Hematopoietic multipotent progenitor cell (in vitro differentiated cells): ENCODE results near the gene ZSCAN29. TPM values are rescaled to one million over a fixed set of nuclear protein-coding genes. Genes with fewer than 3 reads are reported as not detected.

Experiments
- DNase-seq, 3 donors: peaks; one replicate each; pipeline ENCODE4 v3.0.0-alpha.2; 2011 to 2015; ENCODE audit warnings: low read depth in 2 of 3, low spot score in 2 of 3
- total RNA-seq: library from RNA; depleted of rRNA; stranded (reverse); fragments of >200 nt; gene quantifications from one replicate; pipeline ENCODE4 v1.2.3, GENCODE V29; 2012

Gene ZSCAN29
- total RNA-seq, 1 donor, result 16.7 TPM

DNA sequence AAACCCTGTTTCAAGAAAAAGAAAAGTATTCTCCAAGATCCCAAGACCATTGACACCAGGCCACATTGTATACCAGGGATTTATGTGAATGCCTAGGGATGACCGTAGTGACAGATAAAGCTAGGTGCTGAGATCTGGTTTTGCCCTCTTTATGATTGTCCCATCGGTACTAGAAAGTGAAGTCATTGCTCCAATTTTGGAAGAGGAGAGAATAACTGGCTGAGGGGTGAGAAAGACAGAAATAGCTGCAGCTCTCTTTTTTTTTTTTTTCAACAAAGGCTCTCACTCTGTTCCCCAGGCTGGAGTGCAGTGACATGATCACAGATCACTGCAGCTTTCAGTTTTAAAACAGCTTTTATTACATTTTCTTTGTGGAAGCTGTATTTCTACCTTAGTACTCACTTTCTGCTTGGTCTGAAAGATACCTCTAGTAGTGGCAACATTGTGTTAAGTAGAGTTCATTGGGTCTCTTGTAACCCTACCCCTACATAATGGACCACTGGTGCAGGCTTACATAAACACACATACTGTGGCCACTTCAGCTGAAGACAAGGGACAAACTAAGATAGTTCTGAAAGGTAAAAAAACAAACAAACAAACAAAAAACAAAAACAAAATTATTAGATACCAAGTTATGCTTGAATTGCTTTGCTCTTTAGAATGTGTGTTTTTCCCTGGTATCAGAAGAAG lies 18.0 kb downstream of the ZSCAN29 start:
- no peak for DNase-seq

DNA sequence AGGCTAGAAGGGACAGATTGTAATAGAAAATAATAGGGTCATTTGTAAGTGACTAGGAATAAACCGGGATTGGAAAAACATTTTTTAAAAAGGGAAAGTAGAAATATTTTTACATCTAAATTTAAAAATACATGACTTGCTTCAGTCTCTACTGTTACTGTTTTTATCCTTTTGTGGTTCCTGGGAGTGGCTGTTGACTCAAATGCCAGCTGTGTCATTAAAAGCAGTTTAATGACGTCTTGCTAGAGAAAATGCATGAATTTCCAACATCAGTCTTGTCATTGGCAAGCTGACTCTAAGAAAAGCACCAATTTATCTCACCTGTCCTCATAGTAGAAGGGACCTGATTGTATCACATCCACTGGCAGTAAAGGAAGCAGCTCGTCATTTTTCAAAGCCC lies 23.7 kb downstream of the ZSCAN29 start:
- DNase-seq, result no peak

DNA sequence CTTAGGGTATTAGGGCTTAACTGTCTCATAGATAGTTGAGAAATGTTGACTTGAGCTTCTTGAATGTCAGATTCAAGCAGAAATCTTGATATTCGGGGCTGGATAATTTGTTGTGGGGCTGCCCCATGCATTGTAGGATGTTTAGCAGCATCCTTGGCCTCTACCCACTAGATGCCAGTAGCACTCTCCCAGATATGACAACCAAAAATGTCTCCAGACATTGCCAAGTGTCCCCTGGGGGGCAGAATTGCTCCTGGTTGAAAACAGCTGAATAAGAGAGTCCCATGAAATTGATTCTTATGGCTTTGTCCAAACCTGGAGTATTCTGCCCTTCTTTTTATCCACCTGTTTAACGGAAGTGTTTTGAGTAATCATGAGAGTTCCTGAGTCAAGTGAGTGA lies 24.5 kb downstream of the ZSCAN29 start:
- peak in 2 of 3 donors; percentile 11 to 38 for DNase-seq

DNA sequence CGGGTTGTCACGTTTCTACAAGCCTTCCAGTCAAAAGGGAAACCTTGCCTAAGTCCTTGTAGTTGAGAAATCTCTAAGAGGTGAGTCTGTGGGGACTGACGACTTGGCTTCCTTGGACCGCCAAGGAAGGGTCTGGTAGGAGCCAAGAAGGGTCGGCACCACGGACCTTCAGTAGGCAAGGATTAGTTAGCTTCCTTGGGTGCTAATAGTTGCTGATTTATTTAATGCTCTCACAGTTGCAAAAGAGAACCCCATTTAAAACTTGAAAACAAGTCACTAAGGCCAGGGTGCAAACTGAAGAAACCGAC lies 40.1 kb downstream of the ZSCAN29 start:
- no peak for DNase-seq

DNA sequence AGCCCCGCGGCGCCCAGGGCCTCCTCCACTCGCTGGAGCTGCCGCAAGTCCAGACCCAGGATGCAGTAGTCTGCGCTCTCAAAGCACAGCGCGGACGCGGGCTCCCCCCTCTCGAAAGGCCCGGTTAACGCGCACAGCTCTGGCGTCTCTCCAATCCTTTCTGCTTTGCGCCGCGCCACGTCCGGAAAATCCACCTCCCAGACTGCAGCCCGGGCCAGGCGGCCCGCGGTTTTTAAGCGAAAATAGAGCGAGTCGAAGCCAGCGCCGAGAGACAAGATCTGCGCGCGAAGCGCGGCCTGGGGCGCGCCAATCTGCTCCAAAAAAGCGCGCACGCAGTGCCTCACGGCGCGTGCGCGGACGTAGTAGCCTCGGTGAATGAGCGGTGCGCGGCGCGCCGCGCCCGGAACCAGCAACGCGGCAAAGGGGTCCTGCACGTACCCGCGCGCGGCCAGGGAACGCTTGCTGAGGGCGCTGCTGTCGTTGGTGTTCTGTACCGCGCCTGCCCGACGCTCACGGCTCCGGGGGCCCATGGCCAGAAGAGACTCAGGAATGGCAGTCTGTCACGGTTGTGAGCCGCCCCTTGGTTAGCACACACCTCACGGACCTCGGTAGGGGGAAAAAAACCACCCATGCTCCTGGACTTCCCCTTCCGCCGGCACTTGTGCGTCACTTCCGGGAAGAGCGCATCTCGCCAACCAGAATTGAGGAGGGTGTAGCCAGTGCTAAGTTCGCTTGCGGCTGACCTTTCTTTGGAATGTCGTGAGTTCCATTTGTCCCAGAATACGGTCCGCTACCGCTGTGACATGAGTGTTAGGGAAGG lies 40.7 kb downstream of the ZSCAN29 start, which contains the start of gene LCMT2:
Gene LCMT2, minus strand, starts transcription at position 614 of the 820 bp plus-strand sequence. Its CDS starts 84 bp downstream, at position 530.
- DNase-seq, result peak; percentile 91 to 97 (median 94)

DNA sequence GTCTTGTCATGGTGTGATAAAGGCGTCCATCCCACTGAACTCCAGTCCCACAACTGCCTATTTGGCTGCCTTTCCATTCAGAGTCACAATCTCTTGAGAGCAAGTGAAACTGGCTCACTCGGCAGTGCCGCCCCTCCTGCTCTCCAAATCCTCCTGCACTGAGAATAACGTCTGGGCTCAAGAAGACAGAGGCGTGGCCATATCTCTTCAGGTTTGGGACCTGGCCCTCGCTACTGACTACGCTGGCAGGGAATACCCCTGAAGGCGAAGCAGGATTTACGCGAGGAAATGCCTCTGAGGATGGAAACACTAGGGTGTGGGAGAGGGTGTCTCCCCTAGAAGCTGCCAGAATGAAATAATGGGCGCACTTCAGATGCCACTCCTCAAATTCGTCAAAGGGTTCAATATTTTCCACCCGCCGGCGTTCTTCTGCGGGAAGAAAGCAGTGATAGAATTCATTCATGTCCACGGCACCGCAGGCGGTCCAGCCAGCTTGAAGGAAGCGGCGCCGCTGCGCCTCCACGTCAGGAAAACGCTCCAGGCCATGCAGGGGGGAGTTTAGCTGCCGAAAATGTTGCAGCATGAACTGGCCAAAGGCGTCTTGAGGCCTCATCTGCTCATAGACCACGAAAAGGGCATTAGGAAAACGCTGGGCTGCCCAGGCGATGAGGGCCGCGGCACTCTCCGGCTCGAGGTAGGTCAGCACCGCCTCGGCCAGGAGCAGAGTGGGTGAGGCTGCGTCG lies 41.5 kb downstream of the ZSCAN29 start:
- no peak for DNase-seq

DNA sequence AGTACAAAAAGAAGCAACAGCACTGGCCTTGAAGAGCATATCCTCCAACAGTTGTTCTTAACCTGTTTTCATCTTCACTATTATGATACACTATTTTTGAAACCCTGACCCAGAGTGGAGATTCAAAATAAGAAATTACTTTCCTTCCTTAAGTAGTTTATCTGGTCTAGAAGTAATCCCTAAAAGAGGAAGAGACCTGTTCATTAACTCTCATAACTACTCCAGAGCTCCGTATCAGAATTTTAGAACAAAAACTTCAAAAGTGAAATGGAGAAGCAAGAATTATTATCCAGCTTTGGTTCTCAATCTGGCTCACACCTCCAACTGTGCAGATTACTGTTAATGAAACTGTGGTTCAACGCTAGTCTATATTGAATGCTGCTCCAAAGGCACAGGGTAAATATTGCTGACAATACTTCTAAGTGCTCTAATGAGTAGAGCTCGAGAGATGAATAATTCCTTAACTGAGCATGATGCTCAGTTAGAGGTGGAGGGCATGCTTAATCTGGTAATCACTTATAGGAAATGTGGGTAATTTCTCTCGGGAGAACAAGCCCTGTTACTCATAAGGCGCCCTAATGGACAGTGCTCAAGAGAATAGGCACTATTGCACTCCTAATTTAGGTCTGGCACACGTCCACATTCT lies 45.7 kb downstream of the ZSCAN29 start:
- no peak for DNase-seq

DNA sequence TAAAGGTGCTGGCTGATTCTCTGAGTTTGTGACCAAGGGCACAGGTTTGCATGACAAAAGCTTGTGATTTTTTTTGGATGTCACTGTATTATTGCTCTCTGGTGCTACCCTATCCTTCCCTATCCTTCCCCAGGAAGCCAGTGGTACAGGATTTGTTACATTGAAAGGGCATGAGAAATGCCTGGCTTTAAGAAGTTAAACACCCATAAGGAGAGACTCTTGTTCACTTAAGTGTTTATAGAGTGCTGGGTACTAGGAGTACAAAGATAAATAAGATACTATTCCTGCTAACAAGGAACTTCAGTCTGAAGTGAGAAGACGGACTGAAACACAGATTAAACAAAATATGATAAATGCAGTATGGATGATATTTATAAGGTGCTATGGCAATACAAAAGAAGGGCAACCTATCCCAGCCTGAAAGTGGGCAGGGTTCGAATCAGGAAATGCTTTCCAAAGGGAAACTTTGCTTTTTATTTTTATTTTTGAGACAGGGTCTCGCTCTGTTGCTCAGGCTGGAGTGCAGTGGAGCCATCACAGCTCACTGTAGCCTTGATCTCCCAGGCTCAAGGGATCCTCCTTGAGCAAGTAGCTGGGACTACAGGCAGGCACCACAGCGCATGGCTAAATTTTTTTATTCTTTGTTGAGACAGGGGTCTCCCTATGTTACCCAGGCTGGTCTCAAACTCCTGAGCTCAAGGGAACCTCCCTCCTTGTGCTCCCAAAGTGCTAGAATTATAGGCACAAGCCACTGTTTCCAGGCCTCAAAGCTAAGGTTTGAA lies 51.7 kb downstream of the ZSCAN29 start:
- no peak for DNase-seq

DNA sequence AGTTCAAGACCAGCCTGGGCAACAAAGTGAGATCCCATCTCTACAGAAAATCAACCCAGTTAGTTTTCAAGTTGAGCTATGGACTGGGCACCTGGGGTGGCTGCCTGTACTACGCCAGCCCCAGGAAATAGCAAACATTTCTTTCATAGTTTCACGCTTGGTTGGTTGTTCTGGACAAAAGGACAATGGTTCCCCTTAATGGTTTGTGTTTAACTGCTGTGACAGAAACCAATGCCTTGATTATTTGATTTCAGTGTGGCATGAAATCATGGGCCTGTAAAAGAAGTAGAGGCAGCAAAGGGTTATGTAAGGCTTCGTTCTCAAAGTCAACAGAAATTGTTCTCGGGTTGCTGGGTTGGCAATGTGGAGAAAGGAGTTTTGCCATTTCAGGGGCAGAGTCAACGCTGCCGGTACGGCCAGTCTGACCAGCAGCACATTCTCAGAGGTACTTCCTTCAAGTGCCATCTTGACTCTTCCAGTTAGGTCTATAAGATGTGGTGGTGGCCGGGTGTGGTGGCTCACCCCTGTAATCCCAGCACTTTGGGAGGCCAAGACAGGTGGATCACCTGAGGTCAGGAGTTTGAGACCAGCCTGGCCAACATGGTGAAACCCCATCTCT lies 53.2 kb downstream of the ZSCAN29 start:
- DNase-seq, result no peak

DNA sequence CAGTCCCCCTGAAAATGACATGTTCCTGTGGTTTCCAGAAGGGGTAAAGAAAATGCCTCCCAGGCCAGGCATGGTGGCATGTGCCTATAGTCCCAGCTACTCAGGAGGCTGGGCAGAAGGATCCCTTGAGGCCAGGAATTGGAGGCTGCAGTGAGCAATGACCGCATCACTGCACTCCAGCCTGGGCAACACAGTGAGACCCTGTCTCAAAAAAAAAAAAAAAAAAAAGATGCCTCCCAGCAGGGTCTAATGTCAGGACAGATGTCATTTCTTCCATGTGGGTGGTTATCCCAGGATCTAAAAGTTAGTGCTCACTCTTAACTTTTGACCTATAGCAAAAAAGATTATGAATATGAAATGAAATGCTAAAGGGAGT lies 53.9 kb downstream of the ZSCAN29 start:
- no peak for DNase-seq

DNA sequence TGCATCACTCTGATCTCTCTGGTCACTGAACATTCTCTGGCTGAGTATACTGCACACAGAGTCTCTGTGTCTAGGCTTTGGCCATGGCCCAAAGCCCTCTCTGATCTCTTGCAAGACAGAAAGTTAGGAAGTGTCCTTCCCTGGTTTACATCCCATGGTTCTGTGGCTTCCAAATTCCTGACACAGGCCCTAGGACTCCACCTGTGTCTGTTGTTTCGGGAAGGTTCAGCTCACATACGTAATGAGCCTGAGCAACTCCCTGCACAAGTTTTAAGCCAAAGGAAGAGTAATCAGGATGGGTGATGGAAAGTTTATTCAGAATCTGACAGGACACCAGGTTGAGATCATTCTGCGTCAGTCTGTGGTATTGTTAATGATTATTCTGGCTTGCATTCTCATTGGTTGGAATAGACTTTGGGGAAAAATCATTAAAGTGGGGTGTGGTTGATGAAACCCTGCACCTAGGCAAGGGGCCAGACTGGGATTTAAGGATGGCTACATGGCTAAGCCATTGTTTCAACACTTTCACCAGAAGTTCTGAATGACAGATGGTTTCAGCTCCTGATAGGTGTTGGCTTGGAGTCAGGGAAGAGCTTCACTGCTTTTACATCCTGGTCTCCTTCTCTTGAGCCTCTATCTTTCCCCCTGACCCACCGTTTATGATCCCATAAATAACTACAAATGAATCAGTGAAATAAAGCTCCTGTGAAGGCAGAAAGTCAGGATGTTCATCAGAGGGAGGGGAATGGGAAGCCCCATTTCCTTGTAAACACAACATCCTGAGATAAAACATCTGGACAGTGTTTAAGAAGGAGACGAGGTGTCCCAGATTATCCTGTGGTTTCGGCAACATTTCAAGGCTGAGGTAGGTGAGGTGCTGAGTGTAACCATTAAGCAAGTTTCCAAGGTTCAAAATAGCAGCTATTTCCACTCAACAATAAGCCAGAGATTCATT lies 54.5 kb downstream of the ZSCAN29 start:
- DNase-seq, result no peak

DNA sequence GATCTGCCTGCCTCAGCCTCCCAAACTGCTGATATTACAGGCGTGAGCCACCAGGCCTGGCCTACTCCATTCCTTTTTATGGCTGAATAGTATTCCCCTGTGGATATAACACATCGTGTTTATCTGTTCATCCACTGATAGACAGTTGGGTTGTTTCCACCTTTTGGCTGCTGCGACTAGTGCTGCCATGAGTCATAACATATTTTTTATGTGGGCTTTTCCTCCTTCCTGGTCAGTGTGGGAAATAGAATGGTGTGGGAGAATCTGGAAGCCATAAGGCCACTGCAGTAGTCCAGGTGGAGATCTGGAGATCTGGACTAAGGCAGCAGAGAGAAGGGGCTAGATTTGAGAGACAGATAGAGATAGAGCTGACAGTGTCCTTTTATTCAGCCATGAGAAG lies 56.7 kb downstream of the ZSCAN29 start:
- no peak for DNase-seq

DNA sequence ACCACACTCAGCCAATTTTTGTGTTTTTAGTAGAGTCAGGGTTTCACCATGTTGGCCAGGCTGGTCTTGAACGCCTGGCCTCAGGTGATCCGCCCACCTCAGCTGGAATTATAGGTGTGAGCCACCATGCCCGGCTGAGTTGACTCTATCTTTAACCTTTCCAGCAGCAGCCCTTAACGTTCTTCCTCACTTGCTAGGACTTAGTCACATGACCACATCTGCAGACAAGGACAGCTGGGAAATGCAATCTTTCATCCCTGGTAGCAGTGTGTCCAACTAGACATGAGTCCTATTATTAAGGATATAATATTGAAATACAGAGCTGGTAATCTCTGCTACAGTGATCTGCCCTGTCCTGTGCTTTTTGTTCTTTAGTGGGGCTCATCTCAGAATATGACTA lies 58.5 kb downstream of the ZSCAN29 start:
- no peak for DNase-seq

Other genes starting within 250 kb of the ZSCAN29 start
- 16.4 TPM for gene TMEM62, start 237.5 kb downstream of the ZSCAN29 start, total RNA-seq
- gene CCNDBP1, start 185.6 kb downstream of the ZSCAN29 start, total RNA-seq, result 153 TPM
- gene EPB42, start 150.0 kb downstream of the ZSCAN29 start, total RNA-seq, result 0.54 TPM
- gene TGM5, start 104.1 kb downstream of the ZSCAN29 start, total RNA-seq, result under 0.01 TPM
- not detected for gene TGM7, start 68.8 kb downstream of the ZSCAN29 start, total RNA-seq
- 5.7 TPM for gene LCMT2, start 40.5 kb downstream of the ZSCAN29 start, total RNA-seq
- 14.3 TPM for gene TUBGCP4, start 58 bp upstream of the ZSCAN29 start, total RNA-seq
- gene TP53BP1, start 122.1 kb upstream of the ZSCAN29 start, total RNA-seq, result 41.7 TPM
- 21.8 TPM for gene MAP1A, start 146.6 kb upstream of the ZSCAN29 start, total RNA-seq
- gene PPIP5K1, start 219.2 kb upstream of the ZSCAN29 start, total RNA-seq, result 47.9 TPM
- gene CKMT1B, start 223.0 kb upstream of the ZSCAN29 start, total RNA-seq, result not detected
- 0.54 TPM for gene STRC, start 247.8 kb upstream of the ZSCAN29 start, total RNA-seq